Mesodermal cell (in vitro differentiated cells): ENCODE results near the gene ITPA.

ENCODE experiments used
- H3K27ac ChIP-seq: 2 replicates; pipeline ENCODE4 v1.7.0; 2013; ENCODE audit warnings: mild to moderate bottlenecking, low read depth, low read length, moderate library complexity; ENCODE audit not compliant: severe bottlenecking
- H3K36me3 ChIP-seq: 2 replicates; pipeline ENCODE4 v1.7.1; 2013; ENCODE audit warnings: mild to moderate bottlenecking, low read length, moderate library complexity; ENCODE audit not compliant: control insufficient read depth, insufficient read depth
- H3K4me1 ChIP-seq: one replicate; pipeline ENCODE4 v1.7.1; 2013; ENCODE audit warnings: mild to moderate bottlenecking, low read length; ENCODE audit not compliant: insufficient read depth, control insufficient read depth, poor library complexity, severe bottlenecking
- H3K4me3 ChIP-seq: 2 replicates; pipeline ENCODE4 v1.7.0; 2013; ENCODE audit warnings: low read length, control low read depth, mild to moderate bottlenecking; ENCODE audit not compliant: insufficient read depth, poor library complexity, severe bottlenecking; ENCODE audit errors: extremely low read depth
- H3K9me3 ChIP-seq: 2 replicates; pipeline ENCODE4 v1.7.1; 2013; ENCODE audit warnings: mild to moderate bottlenecking, low read length, moderate library complexity; ENCODE audit not compliant: control insufficient read depth
- WGBS, 2 experiments: methylation state at CpG; one replicate each; pipeline ENCODE4 v1.1.5; 2013; ENCODE audit warnings: missing lambda C conversion rate in 2 of 2; ENCODE audit not compliant: insufficient coverage in 2 of 2; 5-methylcytosine and 5-hydroxymethylcytosine counted together

Gene ITPA

DNA sequence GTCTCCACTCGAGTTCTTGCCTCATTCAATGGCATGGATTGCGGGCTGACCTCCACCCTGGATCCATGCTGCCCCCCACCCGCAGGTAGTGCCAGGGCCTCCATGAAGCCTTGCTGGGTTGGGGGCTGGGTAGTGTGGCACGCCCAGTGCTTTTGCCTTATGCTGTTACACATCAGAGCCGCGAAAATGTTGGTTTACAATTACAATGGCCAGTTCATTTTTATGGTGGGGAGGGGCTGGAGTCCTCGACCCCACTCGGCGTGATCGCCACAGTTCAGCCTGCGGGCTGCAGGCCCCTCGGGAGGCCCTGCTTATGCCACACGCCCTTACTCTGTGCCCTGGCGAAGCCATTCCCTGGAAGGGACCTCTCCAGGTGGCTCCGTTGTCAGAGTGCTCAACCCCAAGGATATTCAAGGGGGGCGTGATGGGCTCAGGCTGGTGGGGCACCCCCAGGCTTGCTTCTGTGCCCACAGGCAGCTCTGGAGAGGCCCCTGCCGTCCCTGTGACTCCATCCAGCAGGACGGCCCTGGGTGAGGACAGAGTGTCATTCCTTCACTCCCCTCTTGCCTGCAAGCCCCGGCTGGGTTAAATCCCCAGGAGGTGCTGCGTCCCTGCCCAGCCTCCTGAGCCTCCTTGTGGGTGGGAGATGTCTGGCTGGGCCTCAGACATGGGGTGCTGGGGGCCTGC lies 14.8 kb downstream of the ITPA start:
- Histone ChIP-seq H3K36me3 (peaks cover 51% of the 10 kb centered on the region), H3K4me3 (no peak overlapping the region), H3K4me1 (peaks cover 15% of the 10 kb centered on the region), H3K9me3 (no peaks in the 10 kb centered on the region), H3K27ac (no peak overlapping the region)
- WGBS, 2 experiments: 96% methylated on average over 18 to 20 of the region's 20 CpGs

DNA sequence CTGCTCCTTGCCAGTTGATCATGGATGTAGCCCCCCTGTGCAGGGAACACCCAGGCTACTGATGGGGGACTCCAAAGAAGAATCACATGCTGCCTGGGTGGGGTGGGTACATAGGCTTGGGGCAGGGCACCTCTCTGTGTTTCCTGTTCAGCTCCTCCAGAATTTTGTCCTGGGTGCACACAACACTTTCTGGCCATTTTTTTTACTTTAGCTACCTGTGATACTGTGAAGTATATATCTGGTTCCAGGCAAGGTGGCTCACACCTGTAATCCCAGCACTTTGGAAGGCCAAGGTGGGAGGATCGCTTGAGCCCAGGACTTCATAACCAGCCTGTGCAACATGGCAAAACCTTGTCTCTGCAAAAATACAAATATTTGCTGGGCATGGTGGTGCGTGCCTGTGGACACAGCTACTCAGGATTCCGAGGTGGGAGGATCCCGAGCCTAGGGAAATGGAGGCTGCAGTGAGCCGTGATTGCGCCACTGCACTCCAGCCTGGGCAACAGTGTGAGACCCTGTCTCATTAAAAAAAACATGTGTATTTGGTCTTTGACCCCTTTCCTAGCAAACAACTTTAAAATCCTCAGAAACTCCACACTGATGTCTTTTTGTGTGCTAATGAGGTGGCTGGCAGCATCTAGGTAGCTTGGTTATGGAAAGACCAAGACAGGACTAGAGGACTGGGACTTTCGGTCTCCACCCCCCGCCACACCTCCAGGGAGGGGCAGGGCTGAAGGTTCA lies 15.6 kb downstream of the ITPA start:
- WGBS, 2 experiments: 88 to 96% methylated on average over 7 to 8 of the region's 8 CpGs

DNA sequence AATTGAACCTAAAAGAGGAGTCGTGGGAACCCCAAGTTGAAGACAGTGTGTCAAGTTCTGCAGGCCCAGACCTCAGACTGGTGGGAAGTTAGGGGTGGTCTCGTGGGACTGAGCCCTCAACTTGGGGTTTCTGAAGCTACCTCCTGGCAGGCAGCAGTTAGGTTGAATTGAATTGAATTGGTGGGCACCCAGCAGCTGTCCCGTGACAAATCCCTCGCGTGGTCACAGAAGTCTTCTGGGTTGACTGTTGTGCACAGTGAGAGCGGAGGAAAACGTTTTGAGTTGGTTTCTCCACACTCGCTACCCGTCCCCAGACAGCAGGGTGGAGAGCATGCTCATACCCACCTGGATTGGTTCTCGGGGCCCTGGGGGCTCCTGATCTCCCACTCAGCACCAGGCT lies 16.8 kb downstream of the ITPA start:
- peaks cover 34% of the 10 kb centered on the region for H3K36me3 ChIP-seq
- 92 to 96% methylated on average over 8 to 9 of the region's 10 CpGs for WGBS, 2 experiments
- no peaks in the 10 kb centered on the region for H3K9me3 ChIP-seq
- no peak overlapping the region for H3K27ac ChIP-seq
- peaks cover 15% of the 10 kb centered on the region for H3K4me1 ChIP-seq
- no peak overlapping the region for H3K4me3 ChIP-seq

More for the DNA sequence above, 15.6 kb downstream of the ITPA start:
- H3K9me3 ChIP-seq: no peaks in the 10 kb centered on the region
- H3K4me3 ChIP-seq: no peak overlapping the region
- peaks cover 44% of the 10 kb centered on the region for H3K36me3 ChIP-seq
- peaks cover 15% of the 10 kb centered on the region for H3K4me1 ChIP-seq
- H3K27ac ChIP-seq: no peak overlapping the region

DNA sequence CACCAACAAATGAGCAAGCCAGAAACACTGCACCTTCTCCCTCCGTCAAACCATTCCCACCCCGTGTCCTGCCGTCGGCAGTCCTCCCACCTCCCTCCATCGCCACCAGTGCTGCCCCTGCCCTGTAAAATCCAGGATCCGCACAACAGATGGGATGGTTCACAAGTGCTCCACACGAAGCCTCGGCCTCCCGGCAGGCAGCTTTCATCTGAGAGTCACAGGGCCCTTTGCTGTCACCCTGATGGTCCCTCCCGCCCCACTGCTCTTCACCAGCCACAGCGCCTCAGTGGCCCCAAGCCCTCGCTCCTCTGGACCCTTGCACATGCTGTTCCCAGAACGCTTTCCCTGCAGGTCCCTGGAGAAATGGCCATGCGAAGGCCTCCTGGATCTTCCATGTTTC lies 17.6 kb downstream of the ITPA start:
- no peak overlapping the region for H3K4me3 ChIP-seq
- H3K4me1 ChIP-seq: peaks cover 13% of the 10 kb centered on the region
- WGBS, 2 experiments: 92 to 93% methylated on average over 13 to 14 of the region's 14 CpGs
- H3K27ac ChIP-seq: no peak overlapping the region
- no peaks in the 10 kb centered on the region for H3K9me3 ChIP-seq
- H3K36me3 ChIP-seq: peaks cover 27% of the 10 kb centered on the region

DNA sequence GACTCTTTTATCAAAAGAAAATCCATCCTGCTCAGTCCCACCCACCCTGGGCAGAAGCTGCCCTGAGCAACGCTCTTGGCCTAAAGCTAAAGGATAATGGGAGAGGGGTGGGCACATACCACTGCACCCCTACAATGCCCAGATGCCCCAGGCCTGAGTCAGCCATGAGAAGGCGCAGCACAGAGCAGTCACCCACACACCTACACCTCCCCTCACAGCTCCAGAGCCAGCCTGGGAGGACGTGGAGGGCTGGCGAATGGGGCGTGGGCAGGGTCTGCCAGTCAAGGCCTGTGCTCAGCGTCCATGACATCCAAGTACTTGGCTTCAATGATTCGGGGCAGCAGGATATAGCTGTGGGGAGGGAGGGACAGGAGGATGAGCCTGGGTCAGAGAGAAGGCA lies 18.2 kb downstream of the ITPA start:
- 91% methylated on average over 5 of the region's 7 CpGs; no CpG with 5 or more reads in 1 of the 2 experiments for WGBS, 2 experiments

DNA sequence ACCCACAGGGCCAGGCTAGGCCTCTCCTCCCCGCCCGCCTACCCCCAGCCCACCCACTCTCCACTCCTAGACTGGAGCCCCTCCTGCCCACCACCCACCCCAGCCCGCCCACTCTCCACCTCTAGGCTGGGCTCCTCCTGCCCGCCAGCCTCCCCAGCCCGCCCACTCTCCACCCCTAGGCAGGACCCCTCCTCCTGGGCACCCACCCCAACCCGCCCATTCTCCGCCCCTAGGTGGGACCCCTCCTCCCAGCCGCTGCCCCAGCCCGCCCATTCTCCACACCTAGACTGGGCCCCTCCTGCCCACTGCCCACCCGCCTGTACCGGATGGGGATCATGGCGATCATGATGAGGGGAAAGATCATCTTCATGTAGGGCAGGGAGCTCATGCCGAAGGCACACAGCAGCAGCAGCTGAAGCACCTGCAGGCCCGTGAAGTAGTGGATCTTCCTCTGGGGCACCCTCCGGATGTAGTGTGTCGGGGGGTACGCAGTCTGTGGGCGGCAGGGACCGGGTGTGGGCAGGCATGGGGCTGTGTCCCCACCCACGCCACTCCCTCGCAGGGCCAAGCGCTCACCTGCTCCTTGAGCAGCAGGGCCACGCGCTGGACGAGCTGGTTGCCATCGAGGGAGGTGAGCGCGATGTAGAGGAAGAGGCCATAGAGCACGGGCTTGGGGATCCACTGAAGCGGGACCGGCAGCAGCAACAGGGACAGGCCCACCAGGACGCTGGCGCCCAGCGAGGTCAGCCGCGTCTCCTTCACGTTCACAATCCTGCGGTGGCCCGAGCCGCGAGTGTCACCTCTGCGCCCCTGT lies 18.8 kb downstream of the ITPA start:
- H3K4me3 ChIP-seq: no peak overlapping the region
- peaks cover 3% of the 10 kb centered on the region for H3K4me1 ChIP-seq
- no peaks in the 10 kb centered on the region for H3K9me3 ChIP-seq
- no peak overlapping the region for H3K27ac ChIP-seq
- H3K36me3 ChIP-seq: peaks cover 14% of the 10 kb centered on the region
- WGBS, 2 experiments: 96 to 97% methylated on average over 32 to 33 of the region's 42 CpGs

More for the DNA sequence above, 18.2 kb downstream of the ITPA start:
- peaks cover 9% of the 10 kb centered on the region for H3K4me1 ChIP-seq
- H3K27ac ChIP-seq: no peak overlapping the region
- no peak overlapping the region for H3K4me3 ChIP-seq
- H3K36me3 ChIP-seq: peaks cover 21% of the 10 kb centered on the region
- no peaks in the 10 kb centered on the region for H3K9me3 ChIP-seq

DNA sequence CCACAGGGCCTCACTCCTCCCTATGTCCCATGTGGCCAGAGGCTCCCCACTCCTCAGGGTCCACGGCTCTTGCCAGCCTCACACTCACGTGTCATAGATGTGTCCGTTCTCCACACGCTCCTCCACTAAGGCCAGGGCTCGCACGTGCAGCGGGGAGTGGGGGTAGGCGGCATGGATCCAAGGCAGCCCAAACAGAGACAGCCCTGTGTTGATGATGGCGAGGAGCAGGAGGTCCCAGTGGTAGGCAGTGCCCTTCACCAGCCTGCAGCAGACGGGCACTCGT lies 19.4 kb downstream of the ITPA start:
- Histone ChIP-seq H3K27ac (no peak overlapping the region), H3K36me3 (peaks cover 9% of the 10 kb centered on the region), H3K4me3 (no peak overlapping the region), H3K9me3 (no peaks in the 10 kb centered on the region), H3K4me1 (no peaks in the 10 kb centered on the region)
- WGBS, 2 experiments: 96 to 98% methylated on average over 5 to 8 of the region's 11 CpGs

DNA sequence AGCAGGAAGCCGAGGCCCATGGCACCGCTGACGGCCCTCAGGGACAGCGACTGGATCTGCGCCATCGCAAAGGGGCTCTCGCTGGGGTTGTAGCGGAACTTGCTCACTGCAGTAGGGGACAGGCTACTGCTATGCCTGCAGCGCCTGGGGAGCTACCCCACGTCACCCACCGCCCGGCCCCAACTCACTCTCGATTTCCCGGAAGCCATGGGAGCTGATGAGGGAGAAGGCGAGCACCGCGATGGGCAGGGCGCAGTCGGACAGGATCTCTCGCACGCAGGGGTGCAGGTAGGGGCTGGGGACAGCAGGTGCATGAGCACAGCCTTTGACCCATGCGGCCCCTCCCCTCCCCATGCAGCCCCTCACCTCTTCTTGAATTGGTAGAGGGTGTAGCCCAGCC lies 19.9 kb downstream of the ITPA start:
- H3K27ac ChIP-seq: no peak overlapping the region
- H3K4me3 ChIP-seq: no peak overlapping the region
- no peaks in the 10 kb centered on the region for H3K4me1 ChIP-seq
- H3K36me3 ChIP-seq: peaks cover 4% of the 10 kb centered on the region
- 92 to 98% methylated on average over 15 to 19 of the region's 22 CpGs for WGBS, 2 experiments
- H3K9me3 ChIP-seq: no peaks in the 10 kb centered on the region

DNA sequence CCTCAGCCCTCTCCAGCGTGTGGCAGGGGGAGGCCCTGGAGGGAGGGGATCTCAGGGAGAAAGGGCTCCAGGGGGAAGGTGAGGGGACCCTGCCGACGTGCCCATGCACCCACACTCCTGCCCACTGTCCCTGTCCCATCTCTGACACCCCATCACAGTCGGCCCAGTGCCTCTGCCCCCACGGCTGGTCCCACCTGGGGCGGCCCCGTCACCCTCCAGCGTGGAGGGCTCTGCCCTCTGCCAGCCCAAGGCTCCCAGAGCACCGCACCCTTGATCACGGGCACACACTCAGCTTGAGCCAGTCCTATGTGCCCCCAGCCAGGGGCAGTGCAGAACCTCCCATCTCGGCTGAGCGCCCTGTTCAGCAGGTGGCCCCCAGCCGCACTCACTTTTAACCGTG lies 20.5 kb downstream of the ITPA start:
- Histone ChIP-seq H3K36me3 (peaks cover under 1% of the 10 kb centered on the region), H3K4me1 (no peaks in the 10 kb centered on the region), H3K4me3 (no peak overlapping the region), H3K9me3 (no peaks in the 10 kb centered on the region), H3K27ac (no peak overlapping the region)
- 96 to 97% methylated on average over 6 to 11 of the region's 14 CpGs for WGBS, 2 experiments

DNA sequence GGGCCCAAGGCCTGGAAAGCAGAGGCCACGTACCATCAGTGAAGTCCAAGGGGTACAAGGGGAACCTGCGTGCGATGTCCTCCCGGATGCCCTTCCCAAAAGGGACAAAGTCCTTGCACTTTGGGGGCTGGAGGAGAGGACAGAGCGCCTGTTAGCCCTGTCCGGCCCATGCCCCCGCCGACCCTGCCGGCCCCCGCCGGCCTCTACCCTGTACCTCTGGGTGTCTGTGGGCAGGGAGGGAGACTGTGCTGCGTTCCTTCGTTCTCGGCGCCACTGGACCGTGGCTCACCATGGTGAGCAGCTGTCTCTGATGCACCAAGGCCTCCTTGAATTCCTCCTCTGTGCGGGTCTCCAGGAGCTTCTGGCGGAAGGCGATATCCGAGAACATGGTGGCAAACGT lies 21.8 kb downstream of the ITPA start:
- Histone ChIP-seq H3K36me3 (no peaks in the 10 kb centered on the region), H3K9me3 (no peaks in the 10 kb centered on the region), H3K4me1 (no peaks in the 10 kb centered on the region), H3K27ac (no peak overlapping the region), H3K4me3 (no peak overlapping the region)
- 92 to 96% methylated on average over 17 to 21 of the region's 21 CpGs for WGBS, 2 experiments
